ENCODE results near the gene PIK3CG.
"Not testable (repeated sequence)": the region's sequence is repeated elsewhere in the genome, so short reads cannot be mapped to it uniquely, and the experiment has no call there.

The PIK3CG gene

DNA sequence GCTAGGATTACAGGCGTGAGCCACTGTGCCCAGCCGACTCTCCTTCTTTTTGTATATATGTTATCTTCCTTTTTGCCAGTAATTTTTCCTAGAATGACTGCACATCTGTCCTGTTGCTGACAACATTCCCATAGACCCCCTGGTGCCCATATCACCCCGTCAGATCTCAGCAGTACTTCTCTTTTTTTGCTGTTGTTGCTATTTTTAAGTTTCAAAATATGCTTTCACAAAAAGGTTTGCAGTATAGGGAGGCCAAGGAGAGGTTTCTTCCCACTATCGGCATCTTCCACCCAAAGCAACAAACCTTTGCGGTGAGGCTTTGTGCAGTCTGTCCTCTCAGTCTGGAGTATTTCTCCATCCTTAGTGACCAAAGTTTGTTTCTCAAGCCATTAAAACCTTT is 23.1 kb downstream of the PIK3CG start:
- no peak for DNase-seq

DNA sequence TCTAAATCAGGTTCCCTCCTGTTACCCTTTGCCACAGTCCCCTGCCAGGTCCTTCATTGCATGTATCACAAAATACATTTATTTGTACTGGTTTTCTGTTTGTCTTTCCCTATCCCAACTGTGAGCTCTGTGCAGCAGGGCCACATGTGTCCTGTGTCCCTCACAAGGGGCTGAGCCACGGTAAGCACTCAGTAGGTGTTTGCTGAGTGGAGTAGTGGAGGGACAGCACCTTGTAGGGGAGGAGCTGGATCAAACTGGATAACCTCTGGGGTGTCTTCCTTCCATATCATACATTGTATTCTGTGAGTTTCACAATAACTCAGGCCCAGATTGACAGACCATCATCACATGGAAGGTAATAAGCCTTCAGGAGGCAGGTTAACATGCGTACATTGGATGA is 25.9 kb downstream of the PIK3CG start:
- DNase-seq, result no peak

DNA sequence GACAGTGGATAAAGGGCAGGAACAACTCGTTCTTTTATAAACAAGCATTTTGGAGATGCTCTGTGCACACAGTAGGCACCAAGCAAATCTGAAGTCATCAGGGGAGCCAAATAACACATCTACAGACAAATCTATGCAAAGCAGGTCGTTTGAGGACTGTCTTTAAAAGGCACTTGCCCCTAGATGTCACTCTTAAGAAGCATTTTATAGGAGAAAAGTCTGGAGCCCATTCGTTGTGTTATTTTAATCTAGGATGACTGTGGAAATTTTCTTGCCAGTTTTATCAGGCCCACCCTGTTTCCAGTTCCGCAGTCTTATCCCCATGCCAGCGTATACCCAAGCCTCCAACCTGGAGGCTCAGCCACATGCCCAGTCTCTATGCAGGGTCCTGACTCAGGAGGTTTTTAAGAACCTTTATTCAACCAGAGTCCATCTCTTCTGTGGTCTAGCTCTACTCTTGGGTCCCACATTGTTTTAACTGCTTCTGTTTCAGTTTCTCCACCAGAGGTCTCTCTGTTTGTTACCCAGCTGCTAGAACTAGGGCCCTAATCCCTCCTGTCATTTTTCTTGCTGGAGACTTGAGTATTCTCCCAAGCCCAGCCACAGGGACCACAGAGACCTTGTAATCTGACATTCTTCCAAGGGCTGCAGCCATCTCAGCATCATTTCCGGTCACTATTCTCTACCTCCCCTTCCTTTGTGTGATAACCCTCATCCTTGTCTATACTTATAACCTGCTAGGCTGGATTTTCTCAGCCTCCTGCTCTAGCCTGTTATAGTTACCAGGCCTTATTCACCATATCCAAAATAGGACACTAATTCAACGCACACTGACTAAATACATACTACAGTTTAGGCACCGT is 26.7 kb downstream of the PIK3CG start:
- DNase-seq, result no peak

DNA sequence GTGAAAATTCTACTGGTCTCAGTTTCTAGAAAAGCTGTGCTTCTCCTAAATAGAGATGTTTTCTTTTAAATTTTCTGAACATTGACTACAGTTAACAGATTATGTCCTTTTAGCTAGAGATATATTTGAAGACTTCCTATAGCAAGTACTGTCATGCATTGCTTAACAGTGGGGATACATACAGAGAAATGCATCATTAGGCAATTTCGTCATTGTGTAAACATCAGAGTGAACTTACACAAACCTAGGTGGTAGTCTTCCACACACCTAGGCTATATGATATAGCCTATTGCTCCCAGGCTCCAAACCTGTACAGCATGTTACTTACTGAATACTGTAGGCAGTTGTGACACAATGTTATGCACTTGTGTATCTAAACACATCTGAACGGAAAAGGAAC is 28.5 kb downstream of the PIK3CG start:
- no peak for DNase-seq

DNA sequence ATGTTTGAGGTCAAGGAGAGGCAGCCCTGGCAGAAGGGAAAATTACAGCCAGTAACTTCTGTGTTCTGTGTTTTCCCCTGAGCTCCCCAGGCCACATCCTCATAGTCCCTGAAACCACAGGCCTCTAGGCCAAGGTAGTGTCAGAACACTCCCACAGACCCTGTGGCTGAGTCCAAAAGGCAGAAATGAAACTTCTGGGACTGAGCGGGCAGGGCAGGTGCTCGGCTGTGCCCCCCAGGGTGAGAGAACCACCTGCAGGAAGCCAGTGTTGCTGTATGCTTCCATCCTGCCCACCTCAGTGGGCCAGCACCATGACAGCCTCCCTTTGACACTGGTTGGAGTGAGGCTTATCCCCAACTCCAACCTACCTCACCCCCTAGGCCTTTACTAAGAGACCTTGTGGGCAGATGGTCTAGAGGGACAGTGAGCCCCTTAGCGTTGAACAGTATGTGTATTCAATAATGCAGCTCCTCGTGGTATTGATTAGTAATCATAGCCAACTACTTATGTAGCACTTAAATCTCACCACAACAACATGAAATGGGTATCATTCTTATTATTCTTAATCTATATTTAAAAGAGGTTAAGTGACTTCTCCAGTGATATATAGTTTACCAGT is 30.3 kb downstream of the PIK3CG start:
- DNase-seq, result peak; percentile 8 to 33

DNA sequence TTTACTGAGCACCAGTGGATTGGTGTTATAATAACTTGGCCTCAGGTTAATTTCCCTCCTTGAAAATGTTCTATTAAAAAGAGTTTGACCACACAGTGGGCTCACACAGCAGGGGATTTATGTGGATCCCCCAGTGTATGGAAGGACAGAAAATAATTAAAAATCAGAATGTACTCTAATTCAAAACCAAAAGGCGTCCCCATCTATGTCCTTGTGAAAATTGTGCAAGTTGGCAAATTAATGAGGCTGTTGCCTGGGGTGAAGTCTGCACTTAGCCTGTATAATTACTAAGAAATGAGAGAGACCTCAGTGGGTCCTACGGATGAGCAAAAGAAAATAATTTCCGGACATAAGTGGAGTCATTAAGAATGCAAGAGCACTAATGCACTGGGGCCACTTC is 31.1 kb downstream of the PIK3CG start:
- no peak for DNase-seq

DNA sequence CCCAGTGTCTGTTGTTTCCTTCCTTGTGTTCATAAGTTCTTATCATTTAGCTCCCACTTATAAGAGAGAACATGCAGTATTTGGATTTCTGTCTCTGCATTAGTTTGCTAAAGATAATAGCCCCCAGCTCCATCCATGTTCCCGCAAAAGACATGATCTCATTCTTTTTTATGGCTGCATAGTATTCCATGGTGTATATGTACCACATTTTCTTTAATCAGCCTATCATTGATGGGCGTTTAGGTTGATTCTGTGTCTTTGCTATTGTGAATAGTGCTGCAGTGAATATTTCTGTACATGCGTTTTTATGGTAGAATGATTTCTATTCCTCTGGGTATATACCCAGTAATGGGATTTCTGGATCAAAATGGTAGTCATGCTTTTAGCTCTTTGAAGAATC is 32.5 kb downstream of the PIK3CG start:
- DNase-seq, result not testable (repeated sequence)

DNA sequence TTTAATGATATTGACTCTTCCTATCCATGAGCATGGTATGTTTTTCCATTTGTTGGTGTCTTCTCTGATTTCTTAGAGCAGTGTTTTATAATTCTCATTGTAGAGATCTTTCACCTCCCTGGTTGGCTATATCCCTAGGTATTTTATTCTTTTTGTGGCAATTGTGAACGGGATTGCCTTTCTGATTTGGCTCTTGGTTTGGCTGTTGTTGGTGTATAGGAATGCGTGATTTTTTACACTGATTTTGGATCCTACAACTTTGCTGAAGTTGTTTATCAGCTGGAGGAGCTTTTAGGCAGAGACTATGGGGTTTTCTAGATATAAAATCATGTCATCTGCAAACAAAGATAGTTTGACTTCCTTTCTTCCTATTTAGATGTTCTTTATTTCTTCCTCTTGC is 33.9 kb downstream of the PIK3CG start:
- not testable (repeated sequence) for DNase-seq

DNA sequence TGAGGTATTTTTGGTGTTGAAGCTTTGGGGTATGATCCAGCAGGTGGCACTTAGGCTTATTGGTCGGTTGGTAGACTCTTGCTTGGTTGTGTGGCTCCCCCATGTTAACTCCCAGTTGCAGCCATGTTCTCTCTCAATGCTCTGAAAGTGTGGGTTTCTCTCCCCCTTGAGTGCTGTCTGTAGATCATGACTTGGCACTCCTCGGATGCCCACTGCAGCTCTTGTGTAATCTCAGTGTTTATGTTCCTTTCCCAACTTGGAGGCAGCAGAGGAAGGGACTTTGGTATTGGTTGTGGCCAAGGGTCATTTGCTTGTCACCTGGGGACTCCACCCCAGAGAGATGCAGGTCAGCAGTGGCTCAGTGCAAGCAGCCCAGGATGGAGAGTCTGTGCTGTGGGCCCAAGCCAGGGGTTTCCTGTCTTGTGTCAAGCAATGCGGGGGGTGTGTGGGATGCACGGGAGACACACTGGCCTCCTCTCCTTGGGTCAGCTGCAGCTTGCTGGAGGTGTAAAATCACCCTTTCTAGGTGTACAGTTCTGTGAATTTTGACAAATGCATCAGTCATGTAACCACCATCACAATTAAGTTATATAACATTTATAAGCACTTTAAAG is 36.9 kb downstream of the PIK3CG start:
- DNase-seq, result no peak

DNA sequence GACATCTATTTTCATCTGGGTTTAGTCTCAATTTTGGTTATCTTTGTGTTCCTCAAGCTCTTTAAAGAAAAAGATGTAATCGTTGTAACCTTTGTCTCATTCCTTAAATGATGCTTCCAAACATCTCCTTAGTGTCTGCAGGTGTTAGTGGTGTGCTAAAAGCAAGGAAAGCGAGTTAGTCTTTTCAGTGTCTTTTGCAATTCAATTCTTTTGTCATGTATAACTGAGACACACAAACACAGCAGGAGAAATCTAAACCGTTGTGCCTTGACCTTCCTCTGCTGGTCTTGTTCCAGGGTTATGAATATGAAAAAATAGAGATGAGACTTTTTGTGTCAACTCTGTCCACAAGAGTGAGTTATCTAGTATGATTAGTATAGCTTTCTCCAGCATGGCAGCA is 40.7 kb downstream of the PIK3CG start:
- no peak for DNase-seq

DNA sequence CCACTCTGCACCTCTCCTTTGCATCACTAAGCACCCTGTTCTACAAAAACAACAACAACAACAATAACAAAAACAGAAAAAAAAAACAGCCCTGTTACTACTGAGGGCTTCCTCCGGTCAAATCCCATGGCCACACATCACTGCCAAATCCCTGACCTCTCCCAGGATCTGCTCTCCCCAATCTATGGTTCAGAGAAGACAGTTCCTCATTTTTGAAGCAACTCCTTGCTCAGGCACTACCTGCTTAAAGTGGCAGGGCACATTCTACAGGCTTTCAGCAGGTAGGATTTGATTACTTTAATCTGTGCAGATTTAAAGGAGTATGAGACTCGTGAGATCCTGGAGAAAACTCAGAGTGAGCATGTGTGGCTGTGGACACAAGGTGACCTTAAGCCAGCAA is 46.9 kb downstream of the PIK3CG start:
- DNase-seq, result no peak

DNA sequence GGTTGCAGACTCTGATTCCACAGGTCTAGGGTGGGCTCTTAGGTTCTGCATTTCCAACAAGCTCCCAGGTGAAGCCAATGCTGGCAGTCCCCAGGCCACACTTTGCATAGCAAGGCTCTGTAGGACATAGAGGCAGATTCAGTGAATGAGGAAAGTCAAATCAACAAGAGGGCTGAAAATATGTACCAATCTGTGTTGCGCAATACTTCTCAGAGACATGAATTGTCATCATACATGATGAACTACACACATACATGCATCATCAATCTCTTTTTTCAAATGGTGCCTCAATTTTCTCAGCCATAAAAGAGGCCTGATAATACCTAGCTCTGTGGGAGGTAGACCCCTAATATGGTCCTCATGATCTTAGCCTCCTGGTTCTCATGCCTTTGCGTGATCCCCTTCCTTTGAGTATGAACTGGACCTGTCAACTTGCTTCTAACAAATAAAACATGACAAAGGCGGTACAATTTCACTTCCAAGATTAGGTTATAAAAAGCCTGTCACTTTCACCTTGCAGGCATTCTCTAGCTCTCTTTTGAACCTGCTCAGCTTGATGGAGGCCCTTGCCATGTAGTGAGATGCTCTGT is 49.0 kb downstream of the PIK3CG start:
- DNase-seq, result no peak

DNA sequence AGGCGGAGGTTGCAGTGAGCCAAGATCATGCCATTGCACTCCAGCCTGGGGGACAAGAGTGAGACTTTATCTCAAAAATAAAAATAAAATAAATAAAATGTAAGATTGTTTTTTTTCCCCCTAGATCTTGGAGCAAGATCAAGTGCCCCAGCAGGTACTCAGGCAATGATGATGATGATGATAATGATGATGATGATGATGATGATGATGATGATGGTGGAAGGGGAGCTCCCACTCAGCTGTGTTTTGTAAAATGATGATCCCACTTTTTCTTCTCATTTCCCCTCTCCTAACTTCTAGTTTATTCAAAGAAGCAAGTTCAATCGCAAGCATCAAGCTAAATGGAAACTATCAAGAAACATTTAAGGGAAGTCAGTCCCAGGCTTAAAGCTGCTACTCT is 50.3 kb downstream of the PIK3CG start:
- DNase-seq, result no peak

DNA sequence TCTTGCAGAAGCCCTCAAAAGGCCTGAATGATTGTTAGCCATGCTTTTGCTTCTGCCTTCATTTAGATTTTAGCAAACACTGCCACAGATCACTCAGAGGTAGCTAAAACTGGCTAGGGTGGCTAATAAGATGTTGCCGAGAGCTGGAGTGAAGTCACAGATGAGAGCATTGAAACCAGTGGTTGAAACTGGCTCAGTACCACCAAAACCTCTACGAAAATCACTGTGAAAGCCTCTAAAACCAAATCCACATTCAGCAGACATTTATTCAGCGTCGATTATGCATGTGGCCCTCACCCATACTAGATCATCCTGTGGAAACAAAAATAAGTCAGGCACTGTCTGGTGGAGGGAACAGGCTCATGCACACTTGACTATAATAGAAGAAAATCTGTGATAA is 50.8 kb downstream of the PIK3CG start:
- no peak for DNase-seq

DNA sequence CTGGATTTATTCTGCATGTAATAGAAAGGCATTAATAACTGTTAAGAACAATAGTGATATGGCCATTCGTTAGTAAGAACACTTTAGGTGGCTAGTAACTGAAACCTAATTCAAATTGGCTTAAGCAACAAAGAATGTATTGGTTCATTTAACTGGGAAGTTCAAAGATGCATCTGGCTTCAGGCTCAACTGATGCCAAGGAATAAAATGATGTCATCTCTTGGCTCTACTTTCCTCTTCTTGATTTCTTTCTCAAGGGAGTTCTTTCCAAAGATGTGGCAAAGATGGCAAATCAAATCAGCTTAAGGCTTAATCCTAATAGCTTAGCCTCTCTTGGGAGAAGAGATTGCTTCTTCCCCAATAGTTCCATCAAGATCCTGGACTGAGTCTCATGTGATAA is 51.6 kb downstream of the PIK3CG start:
- DNase-seq, result no peak

DNA sequence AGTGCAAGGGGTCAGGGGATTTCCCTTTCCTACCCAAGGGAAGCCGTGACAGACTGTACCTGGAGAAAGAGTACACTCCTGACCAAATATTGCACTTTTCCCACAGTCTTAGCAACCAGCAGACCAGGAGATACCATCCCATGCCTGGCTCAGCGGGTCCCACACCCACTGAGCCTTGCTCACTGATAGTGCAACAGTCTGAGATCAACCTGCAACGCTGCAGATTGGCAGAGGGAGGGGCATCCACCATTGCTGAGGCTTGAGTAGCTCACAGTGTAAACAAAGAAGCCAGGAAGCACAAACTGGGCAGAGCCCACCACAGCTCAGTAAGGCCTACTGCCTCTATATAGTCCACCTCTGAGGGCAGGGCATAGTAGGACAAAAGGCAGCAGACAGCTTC is 53.9 kb downstream of the PIK3CG start:
- no peak for DNase-seq

DNA sequence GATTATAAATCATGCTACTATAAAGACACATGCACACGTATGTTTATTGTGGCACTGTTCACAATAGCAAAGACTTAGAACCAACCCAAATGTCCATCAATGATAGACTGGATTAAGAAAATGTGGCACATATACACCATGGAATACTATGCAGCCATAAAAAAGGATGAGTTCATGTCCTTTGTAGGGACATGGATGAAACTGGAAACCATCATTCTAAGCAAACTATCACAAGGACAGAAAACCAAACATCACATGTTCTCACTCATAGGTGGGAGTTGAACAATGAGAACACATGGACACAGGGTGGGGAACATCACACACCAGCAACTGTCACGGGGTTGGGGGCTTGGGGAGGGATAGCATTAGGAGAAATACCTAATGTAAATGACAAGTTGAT is 59.4 kb downstream of the PIK3CG start:
- DNase-seq, result not testable (repeated sequence)

DNA sequence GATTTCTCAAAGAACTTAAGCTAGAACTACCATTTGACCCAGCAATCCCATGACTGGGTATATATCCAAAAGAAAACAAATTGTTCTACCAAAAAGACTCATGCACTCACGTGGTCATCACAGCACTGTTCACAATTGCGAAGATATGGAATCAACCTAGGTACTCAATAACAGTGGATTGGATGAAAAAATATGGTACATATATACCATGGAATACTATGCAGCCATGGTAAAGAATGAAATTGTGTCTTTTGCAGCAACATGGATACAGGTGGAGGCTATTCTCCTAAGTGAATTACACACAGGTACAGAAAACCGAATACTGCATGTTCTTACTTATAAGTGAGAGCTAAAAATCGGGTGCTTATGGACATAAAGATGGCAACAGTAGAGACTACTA is 61.8 kb downstream of the PIK3CG start:
- no peak for DNase-seq

DNA sequence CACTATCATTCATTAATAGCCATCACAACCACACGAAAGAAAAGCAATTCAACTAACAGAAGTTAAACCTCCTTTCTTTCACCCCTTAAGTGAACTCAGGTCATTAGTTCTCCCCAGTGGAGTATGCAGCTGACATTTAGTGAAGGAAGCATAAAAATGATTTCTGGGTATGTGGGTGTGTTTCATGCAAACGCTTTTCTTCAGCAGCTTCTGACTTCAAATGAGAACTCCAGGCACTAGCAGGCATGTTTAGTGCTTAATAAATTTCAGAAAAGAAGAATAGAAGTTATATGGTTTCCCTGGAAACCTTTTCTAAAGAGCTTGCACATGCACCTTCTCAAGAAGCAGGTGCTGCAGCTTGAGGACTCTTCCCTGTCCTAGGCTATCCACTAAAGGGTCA is 62.5 kb downstream of the PIK3CG start:
- no peak for DNase-seq

DNA sequence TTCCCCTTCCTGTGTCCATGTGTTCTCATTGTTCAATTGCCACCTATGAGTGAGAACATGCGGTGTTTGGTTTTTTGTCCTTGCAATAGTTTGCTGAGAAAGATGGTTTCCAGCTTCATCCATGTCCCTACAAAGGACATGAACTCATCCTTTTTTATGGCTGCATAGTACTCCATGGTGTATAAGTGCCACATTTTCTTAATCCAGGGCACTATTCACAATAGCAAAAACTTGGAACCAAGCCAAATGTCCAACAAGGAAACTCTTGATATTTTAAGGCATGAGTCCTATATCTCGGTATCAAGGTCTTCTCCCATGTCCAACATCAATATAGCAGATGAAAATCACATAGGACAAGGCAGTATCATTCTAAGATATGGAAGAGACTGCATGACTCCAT is 64.5 kb downstream of the PIK3CG start:
- DNase-seq, result not testable (repeated sequence)

DNA sequence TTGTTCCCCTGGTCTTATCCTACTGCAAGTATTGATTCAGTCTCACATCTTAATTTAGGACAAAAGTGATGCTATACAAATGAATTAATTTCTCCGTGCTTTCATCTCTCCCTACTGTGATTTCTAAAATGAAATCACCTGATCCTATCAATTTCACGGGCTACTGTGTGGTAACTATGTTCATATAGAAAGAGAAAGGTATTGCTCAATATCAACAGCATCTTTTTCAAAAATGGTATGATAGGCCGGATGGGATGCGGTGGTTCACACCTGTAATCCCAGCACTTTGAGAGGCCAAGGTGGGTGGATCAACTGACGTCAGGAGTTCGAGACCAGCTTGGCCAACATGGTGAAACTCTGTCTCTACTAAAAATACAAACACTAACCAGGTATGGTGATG is 71.2 kb downstream of the PIK3CG start:
- no peak for DNase-seq

DNA sequence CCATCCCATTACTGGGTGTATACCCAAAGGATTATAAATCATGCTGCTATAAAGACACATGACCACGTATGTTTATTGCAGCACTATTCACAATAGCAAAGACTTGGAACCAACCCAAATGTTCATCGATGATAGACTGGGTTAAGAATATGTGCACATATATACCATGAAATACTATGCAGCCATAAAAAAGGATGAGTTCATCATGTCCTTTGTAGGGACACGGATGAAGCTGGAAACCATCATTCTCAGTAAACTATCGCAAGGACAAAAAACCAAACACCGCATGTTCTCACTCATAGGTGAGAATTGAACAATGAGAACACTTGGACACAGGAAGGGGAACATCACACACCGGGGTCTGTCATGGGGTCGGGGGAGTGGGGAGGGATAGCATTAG is 73.0 kb downstream of the PIK3CG start:
- DNase-seq, result not testable (repeated sequence)

DNA sequence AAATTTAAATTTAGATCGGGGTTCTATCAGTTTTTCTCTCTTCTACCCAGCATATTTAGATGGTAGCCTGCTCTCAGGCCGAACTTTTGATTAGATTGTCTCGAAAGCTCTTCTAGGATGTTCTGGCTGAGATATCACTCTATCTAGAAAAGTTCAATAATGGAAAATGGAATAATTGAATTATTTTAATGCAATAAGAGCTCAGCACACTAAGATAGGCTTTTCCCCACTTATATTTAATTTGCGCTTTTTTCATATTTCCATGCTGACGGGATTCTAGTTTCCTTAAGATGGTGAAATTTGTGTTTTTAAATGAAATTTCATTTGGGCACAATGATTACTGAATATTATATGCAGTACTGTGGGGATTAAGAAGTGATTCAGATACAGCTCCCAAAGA is 73.7 kb downstream of the PIK3CG start:
- no peak for DNase-seq

All from CD4-positive, alpha-beta T cell treated with Interleukin-1 beta for 1 hour (primary cell).